Keratinocyte (primary cell): ENCODE measurements around the gene BCL6B.

Source experiments
- CTCF ChIP-seq, 3 experiments: IDR thresholded peaks in 1 of 3; conservative IDR thresholded peaks in 1 of 3; optimal IDR thresholded peaks in 1 of 3; 2 replicates in 2 of 3; 3 replicates in 1 of 3; pipeline versions ENCODE3 to v1.5.1; 2011; ENCODE audit warnings: low read length in 3 of 3, mild to moderate bottlenecking in 3 of 3, moderate library complexity in 2 of 3, control low read depth in 1 of 3, inconsistent platforms in 1 of 3; ENCODE audit not compliant: insufficient read depth in 2 of 3; ENCODE audit errors: extremely low read depth in 1 of 3
- EZH2 ChIP-seq: IDR thresholded peaks from one replicate; pipeline ENCODE4 v1.6.1; 2012; ENCODE audit warnings: inconsistent platforms, mild to moderate bottlenecking, low read length, moderate library complexity

GRCh38 chr17:7034955-7035590 lies 12.2 kb downstream of the BCL6B start:
- TF ChIP-seq CTCF (optimal IDR thresholded peaks at IDR 0.05 in 1 of 3, IDR thresholded peaks at IDR 0.05 in 1 of 3, conservative IDR thresholded peaks at IDR 0.05 in 1 of 3; ENCODE audit: extremely low read depth in 1 of 3, insufficient read depth in 2 of 3, low read length in 3 of 3) (no peak), EZH2 (no peak)
